Neuronal stem cell (in vitro differentiated cells): ENCODE results near the gene DNM1.
A peak's percentile ranks its signal among the peaks of the same experiment; 100 is the strongest.

Experiments
- DNase-seq: peaks from one replicate; pipeline ENCODE4 v3.0.0-alpha.2; 2013; ENCODE audit warnings: low spot score
- H2AFZ ChIP-seq: one replicate; pipeline ENCODE4 v1.6.1; 2013; ENCODE audit warnings: mild to moderate bottlenecking, low read length, inconsistent platforms
- H2AK5ac ChIP-seq: 2 replicates; pipeline ENCODE4 v1.6.1; 2013; ENCODE audit warnings: low read depth, mild to moderate bottlenecking, inconsistent platforms, low read length, moderate library complexity, mixed read lengths
- H2BK120ac ChIP-seq: 2 replicates; pipeline ENCODE4 v1.6.1; 2013; ENCODE audit warnings: low read depth, mild to moderate bottlenecking, inconsistent platforms, low read length, moderate library complexity, mixed read lengths
- H2BK12ac ChIP-seq: one replicate; pipeline ENCODE4 v1.6.1; 2013; ENCODE audit warnings: low read length, inconsistent platforms
- H2BK15ac ChIP-seq: 2 replicates; pipeline ENCODE4 v1.6.1; 2013; ENCODE audit warnings: mild to moderate bottlenecking, low read length, inconsistent platforms, mixed read lengths
- H2BK5ac ChIP-seq: one replicate; pipeline ENCODE4 v1.6.1; 2013; ENCODE audit warnings: inconsistent platforms, mild to moderate bottlenecking, low read length, moderate library complexity
- H3K14ac ChIP-seq: one replicate; pipeline ENCODE4 v1.6.1; 2013; ENCODE audit warnings: low read length, inconsistent platforms
- H3K18ac ChIP-seq: 2 replicates; pipeline ENCODE4 v1.6.1; 2013; ENCODE audit warnings: low read length, inconsistent platforms
- H3K23ac ChIP-seq: 2 replicates; pipeline ENCODE4 v1.6.1; 2013; ENCODE audit warnings: low read depth, mild to moderate bottlenecking, mixed read lengths, low read length, inconsistent platforms; ENCODE audit not compliant: poor library complexity
- H3K27ac ChIP-seq: replicated peaks from 3 replicates; pipeline ENCODE4 v1.5.1; 2013; ENCODE audit warnings: low read length, inconsistent platforms
- H3K27me3 ChIP-seq, 3 experiments: 2 replicates each; pipeline ENCODE4 v1.6.1; 2013; ENCODE audit warnings: low read length in 3 of 3, mild to moderate bottlenecking in 2 of 3, inconsistent platforms in 1 of 3, low read depth in 1 of 3, mixed read lengths in 1 of 3, moderate library complexity in 1 of 3; ENCODE audit not compliant: control insufficient read depth in 3 of 3, insufficient read depth in 3 of 3
- H3K36me3 ChIP-seq, 2 donors: replicated peaks in 1 of 2; 2 replicates each; pipeline ENCODE4 v1.6.1; 2013; ENCODE audit warnings: low read length in 2 of 2; ENCODE audit not compliant: control insufficient read depth in 2 of 2, insufficient read depth in 2 of 2
- H3K4ac ChIP-seq: 2 replicates; pipeline ENCODE4 v1.6.1; 2013; ENCODE audit warnings: inconsistent platforms, mild to moderate bottlenecking, low read length, moderate library complexity
- H3K4me1 ChIP-seq, 2 donors: 1 replicate in 1 of 2; 2 replicates in 1 of 2; pipeline ENCODE4 v1.6.1; 2013; ENCODE audit warnings: low read length in 2 of 2, low read depth in 1 of 2; ENCODE audit not compliant: control insufficient read depth in 2 of 2, insufficient read depth in 1 of 2
- H3K4me2 ChIP-seq: one replicate; pipeline ENCODE4 v1.6.1; 2013; ENCODE audit warnings: mild to moderate bottlenecking, low read length, inconsistent platforms; ENCODE audit not compliant: insufficient read depth, poor library complexity, severe bottlenecking
- H3K4me3 ChIP-seq, 2 donors: 2 replicates each; pipeline ENCODE4 v1.5.1; 2013; ENCODE audit warnings: low read length in 2 of 2, mild to moderate bottlenecking in 2 of 2, inconsistent platforms in 1 of 2, moderate library complexity in 1 of 2
- H3K79me1 ChIP-seq: one replicate; pipeline ENCODE4 v1.6.1; 2013; ENCODE audit warnings: low read depth, mild to moderate bottlenecking, inconsistent platforms, low read length, moderate library complexity
- H3K9ac ChIP-seq: one replicate; pipeline ENCODE4 v1.6.1; 2013; ENCODE audit warnings: mild to moderate bottlenecking, low read depth, low read length, inconsistent platforms; ENCODE audit not compliant: poor library complexity
- H3K9me3 ChIP-seq, 2 donors: replicated peaks in 1 of 2; 2 replicates each; pipeline versions ENCODE3 to v1.6.1; 2013; ENCODE audit warnings: low read length in 2 of 2, mild to moderate bottlenecking in 2 of 2, inconsistent platforms in 1 of 2, low read depth in 1 of 2, mixed read lengths in 1 of 2, moderate library complexity in 1 of 2; ENCODE audit not compliant: control insufficient read depth in 2 of 2, insufficient read depth in 1 of 2
- H4K8ac ChIP-seq: one replicate; pipeline ENCODE4 v1.6.1; 2013; ENCODE audit warnings: low read depth, mild to moderate bottlenecking, inconsistent platforms, low read length, moderate library complexity
- H4K91ac ChIP-seq: one replicate; pipeline ENCODE4 v1.6.1; 2013; ENCODE audit warnings: low read length, low read depth, mild to moderate bottlenecking, inconsistent platforms; ENCODE audit not compliant: poor library complexity
- WGBS, 2 donors: extraction: QIAGEN DNeasy Blood & Tissue Kit; methylation state at CpG; one replicate each; pipeline ENCODE4 v1.1.7; 2013; ENCODE audit warnings: missing lambda C conversion rate in 2 of 2, mixed read lengths in 1 of 2; ENCODE audit not compliant: insufficient read length in 2 of 2, insufficient replicate concordance in 1 of 2; ENCODE audit errors: extremely low coverage in 2 of 2; 5-methylcytosine and 5-hydroxymethylcytosine counted together

DNM1 gene

GRCh38 chr9:128271112-128271511 lies 67.9 kb downstream of the DNM1 start:
- Histone ChIP-seq H3K4me3 (no peak overlapping the region), H3K4me1 (peaks cover 3 to 4% of the 10 kb centered on the region in 2 donors), H3K18ac (no peak overlapping the region), H2AFZ (no peak overlapping the region), H3K27me3 (peaks cover 0 to 2% (median 0%) of the 10 kb centered on the region in 3 experiments), H3K4me2 (no peak overlapping the region), H3K9me3 (no peaks in the 10 kb centered on the region), H4K91ac (no peak overlapping the region), H2BK12ac (no peak overlapping the region), H3K23ac (no peak overlapping the region), H3K4ac (no peak overlapping the region), H4K8ac (no peak overlapping the region), H3K27ac (no peak overlapping the region), H3K9ac (no peak overlapping the region), H2BK15ac (no peak overlapping the region), H3K79me1 (peaks cover 2% of the 10 kb centered on the region), H3K14ac (no peak overlapping the region), H2AK5ac (no peak overlapping the region), H2BK120ac (no peak overlapping the region), H3K36me3 (peaks cover 20 to 66% of the 10 kb centered on the region in 2 donors), H2BK5ac (no peak overlapping the region)
- WGBS, 2 donors, result no CpG with 5 or more reads among the region's 3 CpGs
- no peak for DNase-seq

DNA sequence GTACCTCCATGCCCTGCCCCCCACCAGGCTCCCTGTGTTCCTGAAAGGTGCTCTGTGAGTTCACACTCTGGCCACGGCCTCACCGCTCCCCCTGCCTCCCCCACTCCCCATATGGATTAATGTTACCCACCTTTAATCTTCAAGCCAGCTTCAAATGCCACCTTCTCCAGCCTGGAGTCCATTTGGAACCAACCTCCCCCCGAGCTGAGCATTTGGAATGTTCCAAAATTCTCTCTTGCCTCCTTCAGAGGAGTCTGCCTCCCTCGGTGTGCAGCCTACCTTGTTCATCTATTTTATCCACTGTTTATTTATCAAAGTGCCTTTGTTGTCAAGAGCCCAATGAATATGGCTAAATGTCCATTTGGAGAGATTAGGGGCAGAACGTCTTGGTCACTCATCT lies 68.3 kb downstream of the DNM1 start:
- no peak overlapping the region for H3K14ac ChIP-seq
- WGBS, 2 donors, result no CpG with 5 or more reads among the region's 5 CpGs
- H3K4me1 ChIP-seq, result peaks cover 3 to 4% of the 10 kb centered on the region in 2 donors
- H2AFZ ChIP-seq, result no peak overlapping the region
- H3K4me2 ChIP-seq, result no peak overlapping the region
- no peak overlapping the region for H3K9ac ChIP-seq
- no peak overlapping the region for H2BK120ac ChIP-seq
- DNase-seq, result no peak
- H4K8ac ChIP-seq, result no peak overlapping the region
- no peak overlapping the region for H3K4ac ChIP-seq
- no peak overlapping the region for H2BK5ac ChIP-seq
- H2BK15ac ChIP-seq, result no peak overlapping the region
- no peak overlapping the region for H2BK12ac ChIP-seq
- H3K79me1 ChIP-seq, result peaks cover 3% of the 10 kb centered on the region
- H2AK5ac ChIP-seq, result no peak overlapping the region
- H3K27me3 ChIP-seq, result peaks cover 0 to 2% (median 0%) of the 10 kb centered on the region in 3 experiments
- H3K9me3 ChIP-seq, result no peaks in the 10 kb centered on the region
- no peak overlapping the region for H3K27ac ChIP-seq
- no peak overlapping the region for H4K91ac ChIP-seq
- peaks cover 20 to 62% of the 10 kb centered on the region in 2 donors for H3K36me3 ChIP-seq
- no peak overlapping the region for H3K23ac ChIP-seq
- H3K18ac ChIP-seq, result no peak overlapping the region
- no peak overlapping the region for H3K4me3 ChIP-seq

GRCh38 chr9:128274245-128274644 lies 71.1 kb downstream of the DNM1 start:
- Histone ChIP-seq H4K8ac (no peak overlapping the region), H2BK5ac (no peak overlapping the region), H3K23ac (no peak overlapping the region), H4K91ac (no peak overlapping the region), H3K36me3 (peaks cover 6 to 37% of the 10 kb centered on the region in 2 donors), H3K4me3 (no peak overlapping the region), H2BK12ac (no peak overlapping the region), H3K4ac (no peak overlapping the region), H3K27me3 (peaks cover 0 to 2% (median 0%) of the 10 kb centered on the region in 3 experiments), H2BK15ac (no peak overlapping the region), H2AK5ac (no peak overlapping the region), H3K79me1 (peaks cover 3% of the 10 kb centered on the region), H3K4me1 (peaks cover 7% of the 10 kb centered on the region in 2 donors), H3K9me3 (no peaks in the 10 kb centered on the region), H3K4me2 (no peak overlapping the region), H2AFZ (no peak overlapping the region), H3K9ac (no peak overlapping the region), H3K14ac (no peak overlapping the region), H2BK120ac (no peak overlapping the region), H3K18ac (no peak overlapping the region), H3K27ac (no peak overlapping the region)
- WGBS, 2 donors, result no CpG with 5 or more reads among the region's 8 CpGs
- DNase-seq, result no peak

DNA sequence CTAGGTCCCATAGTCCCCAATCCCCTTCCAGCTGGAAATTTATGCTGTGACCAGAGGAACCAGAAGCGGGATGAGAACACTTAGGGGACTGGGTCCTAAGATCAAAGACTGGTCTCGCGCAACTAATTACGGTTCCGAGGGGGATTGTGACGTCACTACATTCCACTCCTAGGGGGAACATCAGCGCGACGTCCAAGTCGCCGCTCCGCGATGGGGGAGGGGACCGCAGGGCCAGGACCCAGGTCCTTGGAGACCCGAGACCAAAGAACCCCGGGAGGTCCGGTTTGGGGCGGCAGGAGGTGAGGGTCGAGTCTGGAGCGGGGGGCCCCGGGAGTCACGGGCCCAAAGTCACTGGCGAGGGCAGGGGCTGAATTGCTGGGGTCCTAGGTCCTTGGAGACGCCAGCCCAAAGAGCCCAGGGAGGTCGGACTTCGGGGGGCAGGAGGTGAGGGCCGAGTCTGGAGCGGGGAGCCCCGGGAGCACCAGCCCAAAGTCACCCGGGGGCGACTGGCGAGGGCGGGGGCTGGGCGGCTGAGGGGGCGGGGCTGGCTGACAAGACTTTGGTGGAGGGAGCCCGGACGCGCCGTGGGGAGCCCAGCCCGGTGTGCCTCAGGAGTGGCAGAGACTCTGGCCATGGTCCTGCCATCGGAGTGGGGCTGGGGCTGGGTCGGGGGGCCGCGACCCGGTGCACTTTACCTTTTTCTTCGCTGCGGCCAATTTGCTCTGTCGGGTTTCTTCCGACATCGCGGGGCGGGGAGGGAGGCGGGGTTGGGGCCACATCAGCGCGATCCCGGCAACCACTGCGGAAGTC lies 72.2 kb downstream of the DNM1 start, which contains the start of gene GOLGA2:
Gene GOLGA2 (minus strand): TSS at position 810 of the 810 bp plus-strand sequence. CDS start 31 bp downstream, at position 779.
- DNase-seq, result peak; percentile 48
- no CpG with 5 or more reads among the region's 57 CpGs for WGBS, 2 donors

More for the DNA sequence above, 72.2 kb downstream of the DNM1 start, which contains the start of gene GOLGA2:
- Histone ChIP-seq H3K18ac (peak within 1 kb of the TSS; percentile 92), H3K4ac (no peak within 1 kb of the TSS), H3K9ac (peak within 1 kb of the TSS; percentile 89), H3K4me1 (peaks cover 7% of the 10 kb centered on the region in 2 donors), H3K4me2 (peak within 1 kb of the TSS; percentile 95), H4K91ac (no peak within 1 kb of the TSS), H3K79me1 (peaks cover 3% of the 10 kb centered on the region), H3K27me3 (peaks cover 0 to 2% (median 0%) of the 10 kb centered on the region in 3 experiments), H2BK5ac (peak within 1 kb of the TSS; percentile 83), H2AFZ (peak within 1 kb of the TSS; percentile 97), H3K27ac (peak within 1 kb of the TSS; percentile 51), H2BK12ac (no peak within 1 kb of the TSS), H3K9me3 (no peaks in the 10 kb centered on the region), H2BK15ac (peak within 1 kb of the TSS; percentile 38), H3K36me3 (peaks cover 6 to 30% of the 10 kb centered on the region in 2 donors), H4K8ac (no peak within 1 kb of the TSS), H3K4me3 (peak within 1 kb of the TSS; percentile 65 to 95), H3K23ac (peak within 1 kb of the TSS; percentile 100), H2AK5ac (peak within 1 kb of the TSS; percentile 99), H3K14ac (peak within 1 kb of the TSS; percentile 57), H2BK120ac (peak within 1 kb of the TSS; percentile 12)
